ENCODE measurements around the gene PTPRZ1. TPM values are rescaled to one million over a fixed set of nuclear protein-coding genes. Genes with fewer than 3 reads are reported as not detected.

PTPRZ1 gene
- total RNA-seq, 2 donors from 2014 or later = 2.6 to 3.0 TPM

- no peak for TF ChIP-seq CTCF (IDR thresholded peaks at IDR 0.05)
- Histone ChIP-seq H3K4me3 (no peak overlapping the region), H3K27ac (no peak overlapping the region), H3K9me3 (no peaks in the 10 kb centered on the region), H3K36me3 (no peaks in the 10 kb centered on the region), H3K27me3 (no peaks in the 10 kb centered on the region), H3K4me1 (no peaks in the 10 kb centered on the region)
- no peak for DNase-seq (ENCODE audit: low spot score)
These were observed 141.7 kb downstream of the PTPRZ1 start for GRCh38 chr7:122014697-122015096.

GRCh38 chr7:122018032-122018431 lies 145.1 kb downstream of the PTPRZ1 start:
- no peak for TF ChIP-seq CTCF (IDR thresholded peaks at IDR 0.05)
- Histone ChIP-seq H3K27me3 (no peaks in the 10 kb centered on the region), H3K27ac (no peak overlapping the region), H3K9me3 (no peaks in the 10 kb centered on the region), H3K4me1 (no peaks in the 10 kb centered on the region), H3K4me3 (no peak overlapping the region), H3K36me3 (no peaks in the 10 kb centered on the region)
- DNase-seq (ENCODE audit: low spot score) = no peak

- no peaks in the 10 kb centered on the region for H3K9me3 ChIP-seq
- H3K36me3 ChIP-seq = no peaks in the 10 kb centered on the region
- no peak for TF ChIP-seq CTCF (IDR thresholded peaks at IDR 0.05)
- H3K27ac ChIP-seq = no peak overlapping the region
- H3K4me3 ChIP-seq = no peak overlapping the region
- no peak for DNase-seq (ENCODE audit: low spot score)
- no peaks in the 10 kb centered on the region for H3K4me1 ChIP-seq
- H3K27me3 ChIP-seq = no peaks in the 10 kb centered on the region
These were observed 154.1 kb downstream of the PTPRZ1 start for GRCh38 chr7:122027058-122027457.

- H3K4me3 ChIP-seq = no peak overlapping the region
- H3K4me1 ChIP-seq = no peaks in the 10 kb centered on the region
- DNase-seq (ENCODE audit: low spot score) = no peak
- H3K27me3 ChIP-seq = no peaks in the 10 kb centered on the region
- no peaks in the 10 kb centered on the region for H3K36me3 ChIP-seq
- TF ChIP-seq CTCF (IDR thresholded peaks at IDR 0.05) = no peak
- H3K27ac ChIP-seq = no peak overlapping the region
- no peaks in the 10 kb centered on the region for H3K9me3 ChIP-seq
These were observed 160.7 kb downstream of the PTPRZ1 start for GRCh38 chr7:122033641-122034040.

GRCh38 chr7:122035876-122036275 lies 162.9 kb downstream of the PTPRZ1 start:
- H3K4me3 ChIP-seq = no peak overlapping the region
- H3K27ac ChIP-seq = no peak overlapping the region
- TF ChIP-seq CTCF (IDR thresholded peaks at IDR 0.05) = no peak
- no peaks in the 10 kb centered on the region for H3K36me3 ChIP-seq
- DNase-seq (ENCODE audit: low spot score) = no peak
- no peaks in the 10 kb centered on the region for H3K27me3 ChIP-seq
- no peaks in the 10 kb centered on the region for H3K4me1 ChIP-seq
- H3K9me3 ChIP-seq = no peaks in the 10 kb centered on the region

GRCh38 chr7:122038134-122038533 lies 165.2 kb downstream of the PTPRZ1 start:
- no peak for TF ChIP-seq CTCF (IDR thresholded peaks at IDR 0.05)
- H3K27ac ChIP-seq = no peak overlapping the region
- no peaks in the 10 kb centered on the region for H3K9me3 ChIP-seq
- no peaks in the 10 kb centered on the region for H3K36me3 ChIP-seq
- H3K4me1 ChIP-seq = no peaks in the 10 kb centered on the region
- H3K27me3 ChIP-seq = no peaks in the 10 kb centered on the region
- no peak for DNase-seq (ENCODE audit: low spot score)
- H3K4me3 ChIP-seq = no peak overlapping the region

Data from right atrium auricular region (tissue), 2 donors.